ENCODE results near the gene ZDHHC18.
A peak's percentile ranks its signal among the peaks of the same experiment; 100 is the strongest.

Gene ZDHHC18

DNA sequence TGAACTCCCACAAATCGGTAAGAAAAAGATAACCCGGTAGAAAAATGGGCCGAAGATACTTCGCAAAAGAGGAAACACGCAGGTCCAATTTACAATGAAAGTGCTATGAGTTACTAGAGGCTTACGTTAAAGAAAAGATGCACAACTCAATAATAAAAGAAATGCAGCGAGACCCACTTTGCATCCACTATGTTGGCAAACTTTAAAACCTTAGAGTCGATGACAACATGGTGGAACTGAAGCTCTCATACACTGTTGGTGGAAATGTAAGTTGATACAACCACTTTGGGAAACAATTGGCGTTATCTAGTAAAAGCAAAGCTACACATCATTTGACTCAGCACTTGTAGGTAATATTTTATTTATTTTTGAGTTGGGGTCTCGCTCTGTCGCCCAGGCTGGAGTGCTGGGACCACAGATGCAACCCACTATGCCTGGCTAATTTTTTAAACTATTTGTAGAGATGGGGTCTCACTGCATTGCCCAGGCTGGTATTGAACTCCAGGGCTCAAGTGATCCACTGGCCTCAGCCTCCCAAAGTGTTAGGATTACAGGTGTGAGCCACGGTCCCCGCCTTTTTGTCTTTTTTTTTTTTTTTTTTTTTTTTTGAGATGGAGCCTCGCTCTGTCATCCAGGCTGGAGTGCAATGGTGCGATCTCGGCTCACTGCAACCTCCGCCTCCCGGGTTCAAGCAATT is 74.5 kb downstream of the ZDHHC18 start:
- peak in 1 of 5 experiments; percentile 9 for DNase-seq
